HepG2 (cell line): Measurements from ENCODE around the gene SEPTIN11. TPM values are rescaled to one million over a fixed set of nuclear protein-coding genes. Genes with fewer than 3 reads are reported as not detected.

ENCODE experiments used
- ATRX ChIP-seq: sonication (generic); formaldehyde crosslinking; IDR thresholded peaks from 2 replicates; pipeline ENCODE4 v1.4.0; 2020; ENCODE audit warnings: missing genetic modification reagents, borderline replicate concordance
- FOXP4 ChIP-seq: sonication (generic); formaldehyde crosslinking; IDR thresholded peaks from 2 replicates; pipeline ENCODE4 v1.4.0; 2020; ENCODE audit warnings: missing genetic modification reagents
- GMEB2 ChIP-seq: IDR thresholded peaks from 2 replicates; pipeline ENCODE4 v1.6.1; 2016; ENCODE audit warnings: missing biosample characterization, missing genetic modification reagents, low read depth
- HDAC1 ChIP-seq: sonication (generic); formaldehyde crosslinking; IDR thresholded peaks from 2 replicates; pipeline ENCODE4 v1.5.1; 2020; ENCODE audit warnings: mild to moderate bottlenecking, missing genetic modification reagents
- HNF1A ChIP-seq, 2 experiments: sonication (generic) in 1 of 2; formaldehyde crosslinking in 1 of 2; IDR thresholded peaks; 2 replicates each; pipeline versions ENCODE4 v1.4.0 to v1.6.1; 2016 to 2020; ENCODE audit warnings: borderline replicate concordance in 1 of 2, low read depth in 1 of 2, mild to moderate bottlenecking in 1 of 2, missing genetic modification reagents in 1 of 2
- HNRNPUL1 ChIP-seq: fragments of 200-400 bp; formaldehyde crosslinking; IDR thresholded peaks from 2 replicates; pipeline ENCODE4 v1.6.1; 2017; ENCODE audit warnings: low read depth, mild to moderate bottlenecking, low read length, moderate library complexity
- MBNL3 ChIP-seq: fragments of 250-450 bp; sonication (Bioruptor Pico); conservative IDR thresholded peaks from 2 replicates; pipeline ENCODE4 v1.8.0; 2022; ENCODE audit warnings: mild to moderate bottlenecking, inconsistent platforms
- MEIS2 ChIP-seq: sonication (generic); formaldehyde crosslinking; IDR thresholded peaks from 2 replicates; pipeline ENCODE4 v1.9.0; 2021; ENCODE audit warnings: mild to moderate bottlenecking, missing genetic modification reagents
- MTF1 ChIP-seq: sonication (generic); formaldehyde crosslinking; IDR thresholded peaks from 2 replicates; pipeline ENCODE4 v1.5.0; 2020; ENCODE audit warnings: missing genetic modification reagents
- NFIC ChIP-seq: IDR thresholded peaks from 2 replicates; pipeline ENCODE4 v1.6.1; 2012; ENCODE audit warnings: mild to moderate bottlenecking, low read length, inconsistent platforms
- NPAS2 ChIP-seq: sonication (generic); formaldehyde crosslinking; IDR thresholded peaks from 2 replicates; pipeline ENCODE4 v1.8.0; 2022; ENCODE audit warnings: mild to moderate bottlenecking, missing genetic modification reagents, borderline replicate concordance
- POGZ ChIP-seq: sonication (generic); formaldehyde crosslinking; IDR thresholded peaks from 2 replicates; pipeline ENCODE4 v1.4.0; 2020; ENCODE audit warnings: mild to moderate bottlenecking, missing genetic modification reagents
- PREB ChIP-seq: sonication (generic); formaldehyde crosslinking; IDR thresholded peaks from 2 replicates; pipeline ENCODE4 v1.4.0; 2020; ENCODE audit warnings: missing genetic modification reagents
- SAP130 ChIP-seq: IDR thresholded peaks from 2 replicates; pipeline ENCODE4 v1.6.1; 2016; ENCODE audit warnings: low read depth
- SETDB1 ChIP-seq: sonication (generic); formaldehyde crosslinking; IDR thresholded peaks from 2 replicates; pipeline ENCODE4 v1.5.1; 2020; ENCODE audit warnings: missing genetic modification reagents, mild to moderate bottlenecking, borderline replicate concordance
- SPEN ChIP-seq: sonication (generic); formaldehyde crosslinking; IDR thresholded peaks from 2 replicates; pipeline ENCODE4 v1.5.1; 2020; ENCODE audit warnings: low read depth, mild to moderate bottlenecking, missing genetic modification reagents
- ZBTB26 ChIP-seq: IDR thresholded peaks from 2 replicates; pipeline ENCODE4 v1.6.1; 2016; ENCODE audit warnings: missing compliant biosample characterization, missing genetic modification reagents, borderline replicate concordance
- ZFP1 ChIP-seq: IDR thresholded peaks from 2 replicates; pipeline ENCODE4 v1.6.1; 2016
- ZFP90 ChIP-seq: sonication (generic); formaldehyde crosslinking; IDR thresholded peaks from 2 replicates; pipeline ENCODE4 v1.8.0; 2022; ENCODE audit warnings: missing genetic modification reagents, mild to moderate bottlenecking, inconsistent platforms, borderline replicate concordance
- polyA plus RNA-seq, 8 experiments: library from polyadenylated mRNA; depleted of rRNA in 3 of 8; stranded (reverse) in 7 of 8; unstranded in 1 of 8; fragments of >200 nt; fragmentation: Illumina TruSeq in 4 of 8; extraction: Trizol in 4 of 8; gene quantifications; 2 replicates each; pipeline versions ENCODE4 v1.2.1 to v1.2.3, GENCODE V29; 2011 to 2016; ENCODE audit warnings: low read depth in 4 of 8, missing spikeins in 1 of 8, mixed read lengths in 1 of 8; ENCODE audit not compliant: insufficient read depth in 1 of 8
- total RNA-seq, 5 experiments: library from RNA; depleted of rRNA; stranded (reverse); fragments of >200 nt; fragmentation: Illumina TruSeq; extraction: Trizol; gene quantifications; 2 replicates each; pipeline ENCODE4 v1.2.3, GENCODE V29; 2016; ENCODE audit warnings: low read depth in 1 of 5

The SEPTIN11 gene
- total and polyA plus RNA-seq, 2 of the 13 experiments (the other 11 are each of a cell fraction or from before 2014, with no cell fraction given): 28.9 to 47.3 TPM

- TF ChIP-seq ZFP90 (CRISPR knock-in tag) (no peak), ATRX (CRISPR knock-in tag) (no peak), SPEN (CRISPR knock-in tag) (peak; percentile 88), FOXP4 (CRISPR knock-in tag) (peak; percentile 22; the same call in 1 of the 2 replicates), MBNL3 (CRISPR knock-in tag) (no peak), ZBTB26 (CRISPR knock-in tag) (no peak), MEIS2 (CRISPR knock-in tag) (peak; percentile 43; the same call in 1 of the 2 replicates), POGZ (CRISPR knock-in tag) (peak; percentile 89), PREB (no peak), NFIC (no peak), HDAC1 (CRISPR knock-in tag) (peak; percentile 79), MTF1 (CRISPR knock-in tag) (no peak), ZFP1 (0 out of 2 replicates have a peak, but pooled peaks have one; percentile 57), GMEB2 (CRISPR knock-in tag) (no peak), SAP130 (CRISPR knock-in tag) (peak; percentile 80), HNRNPUL1 (peak; percentile 54; the same call in 1 of the 2 replicates), HNF1A (IDR thresholded peaks at IDR 0.05; ENCODE audit: low read depth) (no peak), HNF1A (CRISPR knock-in tag; IDR thresholded peaks at IDR 0.05; ENCODE audit: borderline replicate concordance) (peak; percentile 51; the same call in 1 of the 2 replicates), SETDB1 (CRISPR knock-in tag) (no peak), NPAS2 (CRISPR knock-in tag) (no peak)
Observed at GRCh38 chr4:76949276-76950051, at the start of gene SEPTIN11 (continued).
